Endometrium (tissue), 2 donors: ENCODE data around the gene OXCT2.
"Not testable (repeated sequence)": the region's sequence is repeated elsewhere in the genome, so short reads cannot be mapped to it uniquely, and the experiment has no call there.

Source experiments
- FAIRE-seq: peaks from 2 replicates; lab custom pipeline; 2012; peaks lifted over from hg19 to GRCh38; lab: Jason Lieb, UNC
- donor health status: control.
- donor health status: control.

Gene OXCT2

DNA sequence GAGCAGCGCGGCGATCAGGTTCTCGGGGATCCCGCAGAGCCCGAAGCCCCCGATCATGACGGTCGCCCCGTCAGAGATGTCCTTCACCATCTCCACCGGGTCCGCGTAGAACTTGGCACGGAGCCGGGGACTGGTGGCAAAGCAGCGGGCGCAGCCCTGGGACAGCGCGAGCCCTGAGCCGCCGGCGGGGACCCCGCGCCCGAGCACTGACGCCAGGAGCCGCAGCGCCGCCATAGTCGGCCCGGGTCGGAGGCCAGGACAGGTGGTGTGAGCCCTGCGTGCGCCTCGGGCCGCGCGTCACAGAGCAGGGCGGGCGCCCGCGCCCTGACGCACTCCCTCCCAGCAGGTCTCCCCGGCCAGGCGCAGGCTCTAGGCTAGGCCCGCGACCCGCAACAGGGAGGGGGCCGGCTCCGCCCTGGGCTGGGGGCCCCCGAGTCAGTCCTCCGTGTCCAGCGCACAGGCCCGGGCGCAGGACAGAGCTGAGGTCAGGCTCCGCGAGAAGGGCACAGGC is at the start of gene OXCT2:
OXCT2 (minus strand) TSS at position 327 of the 511 bp plus-strand sequence; CDS start at position 234, 93 bp downstream.
- FAIRE-seq, result not testable (repeated sequence)

DNA sequence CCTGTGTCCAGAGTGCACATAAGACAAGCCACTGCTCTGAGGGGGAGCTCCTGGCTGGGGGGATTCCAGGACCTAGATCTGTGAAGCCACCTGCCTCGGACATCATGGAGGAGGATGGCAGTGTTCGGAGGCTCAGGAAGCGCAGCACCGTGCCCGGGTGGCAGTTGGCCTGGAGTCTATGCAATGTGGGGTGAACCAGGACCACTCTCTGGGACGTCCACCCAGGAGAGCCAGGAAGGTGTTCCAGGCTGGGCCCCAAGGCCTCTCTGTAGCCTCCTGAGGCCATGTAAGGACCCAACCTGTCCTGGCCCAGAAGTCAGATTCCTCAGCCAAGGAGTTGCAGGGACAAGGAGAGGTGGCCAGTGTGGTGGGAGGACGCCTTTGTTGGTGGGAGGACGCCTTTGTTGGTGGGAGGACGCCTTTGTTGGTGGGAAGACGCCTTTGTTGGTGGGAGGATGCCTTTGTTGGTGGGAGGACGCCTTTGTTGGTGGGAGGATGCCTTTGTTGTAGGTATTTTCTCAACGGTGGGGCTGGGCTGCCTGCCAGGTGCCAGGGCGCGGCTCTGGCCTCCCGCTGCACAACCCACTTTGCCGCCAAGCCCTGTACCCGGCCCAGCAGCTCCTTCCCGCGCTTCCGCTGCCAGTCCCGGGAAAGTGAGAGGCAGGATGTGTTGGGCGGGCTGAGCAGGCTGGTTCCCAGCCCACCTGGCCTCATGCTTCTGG is 48.1 kb upstream of the OXCT2 start:
- FAIRE-seq, result no peak

DNA sequence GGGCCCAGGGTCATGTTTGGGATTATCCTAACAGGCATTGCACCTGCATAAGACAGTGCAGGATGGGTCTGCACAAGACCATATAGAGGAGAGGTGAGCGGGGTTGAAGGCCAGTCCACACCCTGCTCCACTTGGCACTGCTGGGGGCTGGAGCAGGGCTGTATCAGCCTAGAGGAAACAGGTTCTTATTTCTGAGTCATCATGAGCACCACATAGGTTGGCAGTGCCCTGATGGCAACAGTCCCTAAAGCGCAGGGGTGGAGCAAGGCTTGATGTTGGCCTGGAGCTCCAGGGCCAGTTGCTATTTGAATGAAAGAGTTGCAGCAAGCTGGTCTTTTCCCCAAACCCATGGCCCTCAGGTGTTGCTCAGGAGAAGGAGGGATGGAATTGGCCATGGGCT is 47.3 kb upstream of the OXCT2 start:
- FAIRE-seq, result no peak

DNA sequence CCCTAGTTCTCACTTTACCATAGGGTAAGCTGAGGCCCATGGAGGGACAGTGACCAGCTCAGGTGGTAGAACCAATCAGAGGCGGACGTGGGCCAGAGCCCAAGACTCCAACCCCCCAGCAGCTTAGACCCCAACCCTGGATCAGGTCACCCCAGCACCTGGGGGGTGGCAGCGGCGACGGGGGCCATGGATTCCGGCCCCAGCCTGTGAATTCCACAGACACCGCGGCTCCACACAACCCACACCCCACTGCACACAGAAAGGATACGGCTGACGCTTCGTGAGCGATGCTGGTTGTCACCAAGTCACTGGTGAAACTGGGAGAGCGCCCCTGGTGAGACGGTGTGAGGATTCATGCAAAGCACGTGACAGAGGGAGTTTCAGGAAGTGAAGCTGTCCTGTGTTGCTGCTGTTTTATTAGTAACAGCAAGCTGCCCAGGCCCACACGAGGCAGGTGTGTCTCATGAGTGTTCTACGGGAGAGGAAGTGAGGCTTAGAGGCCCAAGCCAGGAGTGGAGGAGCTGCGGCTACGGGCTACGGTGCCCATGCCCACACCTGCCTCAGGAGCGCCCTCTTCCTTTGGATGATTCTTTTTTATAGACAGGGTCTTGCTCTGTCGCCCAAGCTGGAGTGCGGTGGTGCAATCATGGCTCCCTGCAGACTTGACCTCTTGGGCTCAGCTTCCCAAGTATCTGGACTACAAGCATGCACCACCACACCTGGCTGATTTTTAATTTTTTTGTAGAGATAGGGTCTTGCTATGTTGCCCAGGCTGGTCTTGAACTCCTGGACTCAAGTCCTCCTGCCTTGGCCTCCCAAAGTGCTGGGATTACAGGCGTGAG is 46.2 kb upstream of the OXCT2 start:
- FAIRE-seq, result not testable (repeated sequence)

DNA sequence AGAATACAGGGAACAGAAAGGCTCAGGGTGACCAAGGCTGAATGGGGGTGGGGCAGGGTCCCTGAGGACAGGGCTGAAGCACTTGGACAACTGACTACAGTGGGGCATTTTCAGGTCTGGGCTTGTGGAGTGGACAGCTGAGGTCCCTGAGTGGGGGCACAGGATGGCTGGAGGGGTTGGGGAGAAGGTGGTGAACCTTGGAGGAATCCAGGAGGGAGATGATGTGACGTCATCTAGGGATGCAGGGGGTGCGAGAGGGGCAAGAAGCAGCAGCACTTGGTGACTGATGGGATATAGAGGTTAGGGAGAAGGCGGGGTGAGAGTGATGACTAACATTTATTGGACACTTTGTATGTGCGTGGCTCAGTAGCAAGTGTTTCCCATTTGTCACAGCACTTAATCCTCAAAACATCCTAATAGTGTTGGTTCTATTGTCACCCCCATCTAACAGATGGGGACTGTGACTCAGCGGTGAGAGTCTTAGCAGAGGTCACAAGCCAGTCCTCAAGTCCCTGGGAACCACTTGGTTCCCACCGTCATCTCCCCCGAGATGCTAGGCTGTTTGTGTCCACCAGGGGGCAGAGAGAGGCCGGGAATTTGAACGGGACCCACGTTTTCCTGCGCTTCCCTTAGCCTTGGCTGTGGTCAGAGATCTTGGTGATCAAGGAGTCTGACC is 45.4 kb upstream of the OXCT2 start:
- peak; percentile 77 for FAIRE-seq

DNA sequence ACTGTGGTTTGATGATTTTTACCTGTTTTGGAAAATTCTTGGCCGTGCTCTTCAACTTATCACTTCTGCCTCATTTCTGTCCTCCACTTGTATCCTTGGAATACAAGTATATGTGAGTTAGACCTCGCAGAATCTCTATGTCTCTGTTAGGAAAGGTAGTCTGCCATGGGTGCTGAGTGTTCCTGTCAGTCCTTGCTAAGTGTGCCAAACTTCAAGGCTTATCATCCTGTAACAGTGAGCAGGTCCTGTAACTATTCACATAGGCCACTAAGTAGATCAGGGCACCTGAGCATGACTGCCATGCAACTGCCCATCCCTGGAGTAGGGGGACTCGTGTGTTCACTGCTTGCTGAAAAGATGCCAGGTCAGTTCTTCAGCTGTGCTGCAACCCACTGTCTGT is 41.8 kb upstream of the OXCT2 start:
- no peak for FAIRE-seq

DNA sequence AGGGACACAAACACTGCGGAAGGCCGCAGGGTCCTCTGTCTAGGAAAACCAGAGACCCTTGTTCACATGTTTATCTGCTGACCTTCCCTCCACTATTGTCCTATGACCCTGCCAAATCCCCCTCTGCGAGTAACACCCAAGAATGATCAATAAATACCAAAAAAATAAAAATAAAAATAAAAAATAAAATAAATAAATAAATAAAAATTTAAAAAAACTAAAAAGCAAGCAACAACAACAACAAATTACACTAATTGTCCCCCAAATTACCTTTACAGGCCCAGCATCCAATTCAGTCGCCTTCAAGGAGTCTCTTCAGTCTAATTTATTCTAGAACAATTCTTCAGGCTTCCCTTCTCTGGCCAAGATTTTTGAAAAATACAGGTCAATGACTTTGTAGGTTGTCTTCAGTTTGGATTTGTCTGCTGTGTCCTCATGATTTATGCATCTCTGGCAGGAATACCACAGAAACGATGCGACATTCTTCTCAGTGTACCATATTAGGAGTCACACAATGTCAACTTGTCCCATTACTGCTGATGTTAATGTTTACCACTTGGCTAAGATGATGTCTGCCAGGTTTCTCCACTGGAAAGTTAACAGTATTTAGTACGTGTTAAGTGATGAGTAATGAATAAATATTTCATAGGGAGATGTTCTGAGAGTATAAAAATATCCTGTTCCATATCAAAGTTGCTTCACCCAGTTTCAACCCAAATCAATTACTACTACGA is 37.8 kb upstream of the OXCT2 start:
- FAIRE-seq, result no peak

DNA sequence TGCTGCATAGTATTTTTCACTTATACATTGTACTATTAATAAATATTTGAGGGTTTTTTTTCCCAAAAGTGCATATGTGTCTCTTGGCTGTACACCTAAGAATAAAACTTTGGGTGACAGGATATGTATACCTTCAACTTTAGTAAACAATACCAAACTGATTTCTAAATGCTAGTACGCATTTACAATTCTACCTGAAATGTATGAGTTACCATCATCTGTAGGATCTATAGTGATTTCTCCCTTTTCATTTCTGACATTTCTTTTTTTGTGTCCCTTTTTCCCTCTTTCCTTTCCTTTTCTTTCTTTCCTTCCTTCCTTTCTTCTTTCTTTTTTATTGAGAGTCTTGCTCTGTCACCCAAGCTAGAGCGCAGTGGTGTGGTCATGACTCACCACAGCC is 34.2 kb upstream of the OXCT2 start:
- no peak for FAIRE-seq

DNA sequence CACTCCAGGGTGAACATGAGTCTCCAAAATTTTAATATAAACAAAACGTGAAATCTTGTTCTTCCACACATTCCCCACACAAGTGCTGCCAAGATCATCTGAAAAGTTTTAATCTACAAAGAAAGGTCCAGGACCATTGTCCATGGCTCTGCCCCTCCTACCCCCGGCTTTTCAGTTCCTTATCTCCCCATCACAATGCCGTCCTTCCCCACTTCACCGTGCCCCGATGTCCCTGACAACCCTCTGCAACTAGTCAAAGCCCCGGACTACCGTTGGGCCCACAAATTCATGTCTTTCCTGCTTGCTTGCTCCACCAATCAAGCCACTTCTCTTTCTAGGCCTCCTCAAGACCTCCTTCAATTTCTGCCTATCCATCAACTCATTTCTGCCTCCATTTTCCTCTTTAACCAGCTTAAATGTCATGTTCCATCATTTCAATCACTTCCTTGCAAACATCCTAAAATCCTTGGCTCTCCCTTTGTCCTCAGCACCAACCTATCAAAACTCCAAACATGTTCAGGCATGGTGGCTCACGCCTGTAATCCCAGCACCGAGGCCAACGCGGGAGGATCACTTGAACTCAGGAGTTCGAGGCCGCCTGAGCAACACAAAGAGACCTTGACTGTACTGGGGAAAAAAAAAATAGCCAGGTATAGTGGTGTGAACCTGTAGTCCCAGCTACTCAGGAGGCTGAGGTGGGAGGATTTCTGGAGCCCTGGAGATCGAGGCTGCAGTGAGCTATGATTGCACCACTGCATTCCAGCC is 31.5 kb upstream of the OXCT2 start:
- FAIRE-seq, result no peak

DNA sequence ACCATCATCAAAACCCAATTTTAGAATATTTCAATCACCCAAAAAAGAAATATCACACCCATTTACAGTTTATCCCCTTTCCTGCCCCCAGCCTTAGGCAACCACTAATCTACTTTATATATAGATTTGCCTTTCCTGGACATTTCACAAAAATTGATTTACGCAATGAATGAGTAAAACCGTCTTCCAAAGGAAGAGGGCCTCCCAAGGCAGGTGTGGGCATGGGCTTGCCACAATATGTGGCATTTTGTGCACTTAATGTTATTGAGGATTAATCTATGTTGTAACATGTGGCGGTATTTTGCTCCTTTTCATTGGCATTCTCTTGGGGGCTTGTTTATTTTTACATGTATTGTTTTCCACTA is 29.3 kb upstream of the OXCT2 start:
- no peak for FAIRE-seq

DNA sequence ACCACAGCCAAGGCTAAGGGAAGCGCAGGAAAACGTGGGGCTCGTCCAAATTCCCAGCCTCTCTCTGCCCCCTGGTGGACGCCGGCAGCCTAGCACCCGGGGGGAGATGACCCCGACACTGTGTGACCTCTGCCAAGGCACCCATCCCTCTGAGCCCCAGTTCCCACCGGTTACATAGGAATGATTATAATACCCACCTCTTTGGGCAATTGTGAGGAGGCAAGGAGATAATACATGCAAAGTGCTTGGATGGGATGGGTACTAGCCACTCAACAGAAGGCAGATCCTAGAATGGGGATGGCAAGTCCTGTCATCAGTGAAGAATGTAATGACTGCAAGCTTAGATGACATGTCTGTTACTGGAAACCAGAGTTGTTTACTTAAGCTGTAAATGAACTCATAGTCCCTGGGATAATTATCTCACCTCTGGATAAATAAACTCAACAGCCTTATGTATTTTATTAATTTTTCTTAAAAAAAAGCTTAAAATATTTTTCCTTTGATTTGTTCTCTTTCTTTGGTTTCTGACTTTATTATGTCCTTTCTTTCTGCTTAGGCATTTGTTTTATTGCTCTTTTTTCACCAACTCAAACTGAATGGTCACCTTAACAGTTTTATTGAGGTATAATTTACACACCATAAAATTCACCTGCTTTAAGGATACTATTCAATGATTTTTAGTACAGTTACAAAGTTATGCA is 28.8 kb upstream of the OXCT2 start:
- no peak for FAIRE-seq

DNA sequence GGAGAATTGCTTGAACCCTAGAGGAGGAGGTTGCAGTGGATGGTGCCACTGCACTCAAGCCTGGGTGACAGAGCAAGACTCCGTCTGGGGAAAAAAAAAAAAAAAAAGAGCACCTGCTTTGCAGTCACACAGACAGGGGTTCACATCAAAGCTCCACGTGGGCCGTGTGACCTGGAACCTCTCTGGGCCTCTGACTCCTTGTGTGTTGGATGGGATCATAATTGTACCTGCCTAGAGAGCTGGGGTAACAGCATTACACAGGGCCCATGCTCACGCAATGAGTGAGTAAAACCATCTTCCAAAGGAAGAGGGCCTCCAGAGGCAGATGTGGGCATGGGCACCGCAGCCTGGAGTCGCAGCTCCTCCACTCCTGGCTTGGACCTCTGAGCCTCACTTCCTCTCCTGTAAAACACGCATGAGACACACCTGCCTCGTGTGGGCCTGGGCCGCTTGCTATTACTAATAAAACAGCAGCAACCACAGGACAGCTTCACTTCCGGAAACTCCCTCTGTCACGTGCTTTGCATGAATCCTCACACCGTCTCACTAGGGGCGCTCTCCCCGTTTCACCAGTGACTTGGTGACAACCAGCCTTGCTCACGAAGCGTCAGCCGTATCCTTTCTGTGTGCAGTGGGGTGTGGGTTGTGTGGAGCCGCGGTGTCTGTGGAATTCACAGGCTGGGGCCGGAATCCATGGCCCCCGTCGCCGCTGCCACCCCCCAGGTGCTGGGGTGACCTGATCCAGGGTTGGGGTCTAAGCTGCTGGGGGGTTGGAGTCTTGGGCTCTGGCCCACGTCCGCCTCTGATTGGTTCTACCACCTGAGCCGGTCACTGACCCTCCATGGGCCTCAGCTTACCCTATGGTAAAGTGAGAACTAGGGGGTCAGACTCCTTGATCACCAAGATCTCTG is 28.0 kb upstream of the OXCT2 start:
- not testable (repeated sequence) for FAIRE-seq

DNA sequence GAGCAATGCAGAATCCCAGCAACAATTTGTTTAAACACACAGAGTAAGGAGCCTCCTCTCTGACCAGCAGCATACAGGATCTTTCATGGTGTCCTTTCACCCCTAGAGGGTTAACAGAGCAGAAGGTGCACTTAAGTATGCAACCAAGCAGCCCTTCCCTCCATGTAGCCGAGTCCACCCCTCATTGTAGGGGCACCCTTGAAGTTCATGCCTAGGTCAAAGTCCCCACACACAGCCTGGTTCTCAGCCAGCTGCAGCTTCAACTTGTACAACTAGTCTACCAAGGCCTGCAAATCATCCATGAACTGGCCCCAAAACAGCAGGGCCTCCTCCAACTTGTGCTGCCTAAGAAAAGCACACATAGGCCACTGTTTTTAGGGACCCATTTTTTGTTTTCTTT is 24.5 kb upstream of the OXCT2 start:
- no peak for FAIRE-seq

DNA sequence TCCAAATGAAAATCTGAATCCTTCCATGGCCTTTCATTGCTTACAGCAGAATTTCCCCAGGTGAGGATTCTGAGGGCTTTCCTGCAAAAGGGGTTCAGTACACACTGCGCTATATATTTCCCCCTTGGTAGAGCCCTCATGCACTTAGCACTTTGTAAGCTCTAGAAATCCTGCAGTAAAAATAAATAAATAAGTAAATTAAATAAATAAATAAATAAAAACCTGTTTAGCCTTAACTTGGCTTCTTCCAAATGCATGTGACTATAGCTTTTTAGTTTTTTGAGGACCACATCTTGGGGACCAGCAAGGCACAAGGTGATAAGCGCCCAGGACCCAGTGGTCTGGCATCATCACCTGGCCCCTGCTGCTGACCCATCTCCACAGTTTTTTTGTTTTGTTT is 20.7 kb upstream of the OXCT2 start:
- FAIRE-seq, result no peak

DNA sequence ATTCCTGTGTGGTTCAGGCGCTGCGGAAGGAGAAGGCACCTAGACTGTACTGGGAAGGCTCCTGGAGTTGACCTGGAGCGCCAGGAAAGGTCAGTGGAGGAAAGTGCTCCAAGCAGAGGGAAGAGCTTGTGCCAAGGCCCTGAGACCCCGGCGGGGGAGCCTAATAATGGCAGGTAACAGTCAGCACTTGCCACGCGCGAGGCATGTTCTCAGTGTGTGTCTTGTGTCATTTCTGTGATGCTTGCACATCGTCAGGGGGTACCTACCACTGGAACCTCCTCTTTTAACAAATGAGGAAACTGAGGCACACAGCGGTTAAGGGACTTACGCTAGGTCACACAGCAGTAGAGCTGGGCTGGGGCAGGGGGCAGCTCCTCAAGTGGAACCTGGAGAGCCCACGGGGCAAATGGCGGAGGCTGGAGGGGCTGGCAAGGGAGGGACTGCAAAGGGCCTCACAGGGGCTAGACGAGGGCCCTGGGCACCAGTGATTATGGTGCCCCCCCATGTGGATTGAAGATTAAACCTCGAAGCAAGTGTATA is 18.5 kb upstream of the OXCT2 start:
- FAIRE-seq, result no peak

DNA sequence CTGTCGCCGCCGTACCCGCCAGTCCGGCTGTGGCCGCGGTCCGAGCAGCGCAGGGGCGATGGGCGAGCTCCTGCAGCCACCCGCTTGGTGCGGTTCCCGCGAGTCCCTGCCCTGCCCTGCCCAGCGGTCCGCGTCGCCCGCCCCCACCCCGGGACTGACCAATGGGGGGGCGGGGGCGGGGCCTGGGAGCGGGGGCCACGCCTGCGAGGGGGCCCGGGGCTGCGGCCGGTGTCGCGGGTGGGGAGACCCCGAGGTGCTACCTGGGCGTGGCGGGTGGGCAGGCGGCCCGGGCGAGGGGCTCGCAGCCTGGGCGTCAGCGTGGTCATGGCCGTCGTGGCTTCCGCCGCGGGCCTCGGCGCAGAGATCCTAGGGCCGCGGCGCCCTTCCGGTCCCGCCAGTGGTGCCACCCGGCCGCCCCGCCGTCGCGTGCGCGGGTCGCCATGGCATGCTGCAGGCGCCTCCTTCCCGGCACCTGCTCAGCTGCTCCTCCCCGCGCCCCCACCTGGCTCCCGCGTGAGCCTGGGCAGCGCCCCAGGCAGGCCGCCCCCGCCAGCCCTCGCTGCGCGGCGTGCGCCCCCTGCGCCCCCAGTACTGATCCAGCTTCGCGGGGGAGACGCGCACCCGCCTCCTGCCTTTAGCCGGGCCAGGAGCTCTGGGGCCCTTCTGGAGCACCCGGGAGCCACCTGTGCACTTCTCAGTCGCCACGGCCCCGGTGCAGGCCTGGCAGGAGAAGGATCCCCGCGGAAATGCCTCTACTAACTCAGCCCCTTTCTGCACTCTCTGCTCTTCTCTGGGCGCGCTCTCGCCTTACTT is 17.8 kb upstream of the OXCT2 start, which contains the start of gene BMP8B:
BMP8B (minus strand) TSS at position 108 of the 813 bp plus-strand sequence. CDS start 380 bp downstream, outside the sequence.
- no peak for FAIRE-seq

DNA sequence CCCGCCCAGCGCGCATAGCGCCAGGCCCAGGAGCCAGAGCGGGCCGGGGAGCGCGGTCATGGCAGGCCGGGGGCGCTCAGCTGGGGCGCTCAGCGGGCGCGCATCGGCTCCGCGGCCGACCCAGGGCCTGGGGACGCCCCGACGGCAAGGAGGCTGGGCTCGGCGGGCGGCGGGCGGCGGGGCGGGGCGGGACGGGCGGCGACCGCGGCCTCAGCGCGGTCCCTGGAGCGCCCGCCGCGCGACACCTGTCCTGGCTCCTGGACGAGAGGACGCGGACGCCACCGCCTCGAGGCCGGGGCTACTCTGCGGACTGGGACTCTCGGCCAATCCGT is 17.2 kb upstream of the OXCT2 start:
- no peak for FAIRE-seq

DNA sequence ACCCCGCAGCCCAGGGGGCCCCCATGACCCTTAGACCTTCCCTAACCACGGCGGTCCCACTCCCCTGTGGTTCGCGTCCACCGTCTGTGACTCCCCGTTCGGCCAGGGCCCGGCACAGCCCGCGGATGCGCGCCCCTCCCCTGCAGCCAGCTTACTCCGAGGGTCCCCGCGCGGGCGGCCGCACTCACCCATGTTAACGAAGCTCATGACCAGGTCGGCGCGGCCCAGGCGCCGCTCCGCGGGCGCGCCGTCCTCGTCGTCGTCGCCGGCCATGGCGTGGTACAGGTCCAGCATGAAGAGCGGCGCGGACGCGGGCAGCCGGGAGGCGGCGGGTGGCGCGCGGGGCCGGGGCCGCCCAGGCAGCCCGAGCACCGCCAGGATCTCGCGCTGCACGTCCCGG is 16.8 kb upstream of the OXCT2 start:
- FAIRE-seq, result not testable (repeated sequence)
